ENCODE measurements around the gene TEX36. TPM values are rescaled to one million over a fixed set of nuclear protein-coding genes. Genes with fewer than 3 reads are reported as not detected.

Gene TEX36
- total and polyA plus RNA-seq, 2 of the 13 experiments (the other 11 are each of a cell fraction or from before 2014, with no cell fraction given): not detected

Other genes with a start within 250 kb of the TEX36 start
- 24.9 and 26.7 TPM in 2 replicates for gene EDRF1, start 36.5 kb upstream of the TEX36 start, total RNA-seq (2016; rRNA removed; fragmentation: Illumina TruSeq; extraction: Trizol)
- gene EDRF1, start 36.5 kb upstream of the TEX36 start, polyA plus RNA-seq (2011; rRNA removed): 16.5 and 16.9 TPM in 2 replicates
- not detected in 2 replicates for gene MMP21, start 92.7 kb upstream of the TEX36 start, total RNA-seq (2016; rRNA removed; fragmentation: Illumina TruSeq; extraction: Trizol)
- not detected in 2 replicates for gene MMP21, start 92.7 kb upstream of the TEX36 start, polyA plus RNA-seq (2011; rRNA removed)
- gene UROS, start 140.1 kb upstream of the TEX36 start, total RNA-seq (2016; rRNA removed; fragmentation: Illumina TruSeq; extraction: Trizol): 48.2 and 49.9 TPM in 2 replicates
- 14.8 and 17.2 TPM in 2 replicates for gene UROS, start 140.1 kb upstream of the TEX36 start, polyA plus RNA-seq (2011; rRNA removed)
- 132 and 213 TPM in 2 replicates for gene BCCIP, start 140.4 kb upstream of the TEX36 start, total RNA-seq (2016; rRNA removed; fragmentation: Illumina TruSeq; extraction: Trizol)
- gene BCCIP, start 140.4 kb upstream of the TEX36 start, polyA plus RNA-seq (2011; rRNA removed): 26.7 and 37.0 TPM in 2 replicates
- 16.5 and 22.7 TPM in 2 replicates for gene DHX32, start 198.1 kb upstream of the TEX36 start, total RNA-seq (2016; rRNA removed; fragmentation: Illumina TruSeq; extraction: Trizol)
- 14.6 and 15.5 TPM in 2 replicates for gene DHX32, start 198.1 kb upstream of the TEX36 start, polyA plus RNA-seq (2011; rRNA removed)
- gene FANK1, start 213.4 kb upstream of the TEX36 start, total RNA-seq (2016; rRNA removed; fragmentation: Illumina TruSeq; extraction: Trizol): not detected in 2 replicates
- gene FANK1, start 213.4 kb upstream of the TEX36 start, polyA plus RNA-seq (2011; rRNA removed): 0.08 and 0.22 TPM in 2 replicates

All from HepG2 (cell line).